ENCODE results near the gene CEP170. TPM values are rescaled to one million over a fixed set of nuclear protein-coding genes. Genes with fewer than 3 reads are reported as not detected.

The CEP170 gene
- 76.1 TPM for total RNA-seq (2013)
- polyA plus RNA-seq, result 10 to 100 TPM; 13.7 to 44.5 (median 17.4) TPM
- polyA minus RNA-seq, result 48.8 and 79.4 TPM in 2 replicates
- 154 to 356 (median 239) reads per million in 11 experiments for total RNA-seq

DNA sequence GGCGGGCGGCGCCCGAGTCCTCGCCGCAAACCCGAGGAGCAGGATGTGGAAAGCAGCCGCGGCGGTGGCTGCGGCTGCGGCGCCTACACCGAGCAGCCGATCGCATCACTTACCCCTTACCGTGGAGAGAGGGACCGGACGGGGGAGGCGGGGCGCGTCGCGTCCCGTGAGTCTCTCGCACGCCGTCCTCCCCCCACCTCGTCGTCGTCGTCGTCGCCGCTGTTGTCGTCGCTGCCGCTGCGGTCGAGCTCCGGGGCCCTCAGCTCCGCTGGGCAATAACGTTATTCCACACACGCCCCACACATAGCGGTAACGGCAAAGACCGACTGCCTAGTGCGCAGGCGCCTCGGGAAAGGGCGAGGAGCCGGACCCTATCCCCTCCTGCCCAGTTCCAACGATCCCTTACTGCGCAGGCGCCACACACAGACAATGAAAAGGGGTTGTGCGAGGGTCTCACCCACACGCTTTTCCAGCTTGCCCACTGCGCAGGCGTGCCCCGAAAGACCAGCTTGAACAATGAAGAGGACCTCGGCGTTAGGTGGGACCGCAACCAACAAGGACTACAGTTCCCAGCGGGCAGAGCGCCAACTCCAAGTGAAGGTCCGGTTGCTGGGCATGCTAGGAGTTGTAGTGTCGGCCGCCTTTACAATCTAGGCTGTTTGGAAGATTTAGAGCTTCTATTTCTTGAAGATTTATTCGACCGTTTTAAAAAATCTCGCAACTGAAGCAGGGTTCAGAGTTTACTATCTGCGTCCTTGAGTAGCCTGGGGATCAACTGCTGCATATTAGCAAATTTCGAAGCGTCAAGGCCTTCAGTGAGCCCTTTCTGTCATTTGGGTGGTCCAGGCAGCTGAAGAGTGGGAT lies at the start of gene CEP170:
CEP170 (minus strand) TSS at position 355 of the 864 bp plus-strand sequence. CDS start 30,001 bp downstream, outside the sequence.
- no peaks in the 10 kb centered on the region for H3K27me3 Mint-ChIP-seq (ENCODE audit: low read depth in 3 of 3)
- H4K20me1 ChIP-seq (ENCODE audit: insufficient read depth, low read length), result peaks cover 13% of the 10 kb centered on the region
- H3K4me1 ChIP-seq (ENCODE audit: control insufficient read depth in 1 of 2, insufficient read depth in 2 of 2, low read length in 2 of 2), result peaks cover 24 to 48% of the 10 kb centered on the region in 2 donors
- peaks cover 85% of the 10 kb centered on the region for H3K79me2 ChIP-seq (ENCODE audit: insufficient read depth, low read length)
- intact Hi-C loops (cut with micrococcal nuclease), result loop anchor here in 1 of 2 donors (5.0 kb wide), 2 partner anchors 32 to 67 kb away; no protein-coding TSS in a partner anchor
- peak within 1 kb of the TSS; percentile 89 for H2AFZ ChIP-seq (ENCODE audit: insufficient read depth, low read depth, low read length, poor library complexity, severe bottlenecking)
- peak within 1 kb of the TSS; percentile 99 to 100 (median 99) for H3K27ac Mint-ChIP-seq
- no peaks in the 10 kb centered on the region for H3K36me3 ChIP-seq (replicated peaks in 1 of 2; ENCODE audit: control insufficient read depth in 1 of 2, insufficient read depth in 2 of 2, low read length in 2 of 2)
- TF ChIP-seq, protein P1, sequence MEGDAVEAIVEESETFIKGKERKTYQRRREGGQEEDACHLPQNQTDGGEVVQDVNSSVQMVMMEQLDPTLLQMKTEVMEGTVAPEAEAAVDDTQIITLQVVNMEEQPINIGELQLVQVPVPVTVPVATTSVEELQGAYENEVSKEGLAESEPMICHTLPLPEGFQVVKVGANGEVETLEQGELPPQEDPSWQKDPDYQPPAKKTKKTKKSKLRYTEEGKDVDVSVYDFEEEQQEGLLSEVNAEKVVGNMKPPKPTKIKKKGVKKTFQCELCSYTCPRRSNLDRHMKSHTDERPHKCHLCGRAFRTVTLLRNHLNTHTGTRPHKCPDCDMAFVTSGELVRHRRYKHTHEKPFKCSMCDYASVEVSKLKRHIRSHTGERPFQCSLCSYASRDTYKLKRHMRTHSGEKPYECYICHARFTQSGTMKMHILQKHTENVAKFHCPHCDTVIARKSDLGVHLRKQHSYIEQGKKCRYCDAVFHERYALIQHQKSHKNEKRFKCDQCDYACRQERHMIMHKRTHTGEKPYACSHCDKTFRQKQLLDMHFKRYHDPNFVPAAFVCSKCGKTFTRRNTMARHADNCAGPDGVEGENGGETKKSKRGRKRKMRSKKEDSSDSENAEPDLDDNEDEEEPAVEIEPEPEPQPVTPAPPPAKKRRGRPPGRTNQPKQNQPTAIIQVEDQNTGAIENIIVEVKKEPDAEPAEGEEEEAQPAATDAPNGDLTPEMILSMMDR (IDR thresholded peaks at IDR 0.05), result no peak
- peak within 1 kb of the TSS; percentile 89 for H3K9ac ChIP-seq (ENCODE audit: insufficient read depth, low read length, poor library complexity, severe bottlenecking)
- WGBS (ENCODE audit: insufficient coverage), result under 1% methylated on average over 74 of the region's 74 CpGs
- H3K4me1 Mint-ChIP-seq, result peaks cover 42% of the 10 kb centered on the region
- H3K4me3 Mint-ChIP-seq, result peak within 1 kb of the TSS; percentile 97 to 99
- H3K36me3 Mint-ChIP-seq, result peaks cover 5 to 6% of the 10 kb centered on the region in 2 donors
- peak within 1 kb of the TSS; percentile 95 to 99 for H3K27ac ChIP-seq (ENCODE audit: low read depth in 1 of 2, low read length in 2 of 2)
- H3K4me3 ChIP-seq (replicated peaks in 1 of 3; ENCODE audit: low read depth in 2 of 3, low read length in 3 of 3), result peak within 1 kb of the TSS; percentile 61 to 96 (median 74)
- H3K9me3 ChIP-seq (replicated peaks in 1 of 2; ENCODE audit: control insufficient read depth in 1 of 2, insufficient read depth in 1 of 2, low read length in 2 of 2), result no peaks in the 10 kb centered on the region
- H3K9me3 Mint-ChIP-seq, result peaks cover 0 to 2% (median 0%) of the 10 kb centered on the region in 7 donors
- peak; percentile 89 to 91 (median 91) for DNase-seq
- peak within 1 kb of the TSS; percentile 86 for H3K4me2 ChIP-seq (replicated peaks; ENCODE audit: extremely low read depth, low read length, poor library complexity, severe bottlenecking)
- H3K27me3 ChIP-seq (ENCODE audit: control insufficient read depth in 2 of 2, insufficient read depth in 2 of 2, low read length in 2 of 2), result no peaks in the 10 kb centered on the region

GRCh38 chr1:243301059-243301458 lies 46.0 kb upstream of the CEP170 start:
- Histone ChIP-seq H3K27ac (ENCODE audit: low read depth in 1 of 2, low read length in 2 of 2) (no peak overlapping the region), H3K4me1 (ENCODE audit: control insufficient read depth in 1 of 2, insufficient read depth in 2 of 2, low read length in 2 of 2) (no peaks in the 10 kb centered on the region), H3K36me3 (replicated peaks in 1 of 2; ENCODE audit: control insufficient read depth in 1 of 2, insufficient read depth in 2 of 2, low read length in 2 of 2) (peaks cover 17 to 43% of the 10 kb centered on the region in 2 donors), H2AFZ (ENCODE audit: insufficient read depth, low read depth, low read length, poor library complexity, severe bottlenecking) (no peak overlapping the region), H3K79me2 (ENCODE audit: insufficient read depth, low read length) (no peaks in the 10 kb centered on the region), H4K20me1 (ENCODE audit: insufficient read depth, low read length) (no peaks in the 10 kb centered on the region), H3K9me3 (replicated peaks in 1 of 2; ENCODE audit: control insufficient read depth in 1 of 2, insufficient read depth in 1 of 2, low read length in 2 of 2) (peaks cover 0 to 4% of the 10 kb centered on the region in 2 donors), H3K27me3 (ENCODE audit: control insufficient read depth in 2 of 2, insufficient read depth in 2 of 2, low read length in 2 of 2) (no peaks in the 10 kb centered on the region), H3K4me3 (replicated peaks in 1 of 3; ENCODE audit: low read depth in 2 of 3, low read length in 3 of 3) (no peak overlapping the region), H3K4me2 (replicated peaks; ENCODE audit: extremely low read depth, low read length, poor library complexity, severe bottlenecking) (no peak overlapping the region), H3K9ac (ENCODE audit: insufficient read depth, low read length, poor library complexity, severe bottlenecking) (no peak overlapping the region)
- DNase-seq, result no peak
- peaks cover 42 to 51% of the 10 kb centered on the region in 2 donors for H3K36me3 Mint-ChIP-seq
- H3K4me3 Mint-ChIP-seq, result no peak overlapping the region
- intact Hi-C loops (cut with micrococcal nuclease), result no loop called here
- TF ChIP-seq, protein P1 (IDR thresholded peaks at IDR 0.05), result no peak
- 100% methylated on average over 1 of the region's 2 CpGs for WGBS (ENCODE audit: insufficient coverage)
- H3K4me1 Mint-ChIP-seq, result no peaks in the 10 kb centered on the region
- no peak overlapping the region for H3K27ac Mint-ChIP-seq
- peaks cover 2 to 14% (median 7%) of the 10 kb centered on the region in 7 donors for H3K9me3 Mint-ChIP-seq
- peaks cover 0 to 1% (median 0%) of the 10 kb centered on the region in 3 donors for H3K27me3 Mint-ChIP-seq (ENCODE audit: low read depth in 3 of 3)
